GM23248 (cell line): ENCODE data around the gene METTL22.

Experiments used
- EZH2 ChIP-seq: fragments of 200-600 bp; sonication (generic); IDR thresholded peaks from 2 replicates; pipeline ENCODE4 v1.6.1; 2018; ENCODE audit warnings: antibody characterized with exemption, mild to moderate bottlenecking; ENCODE audit not compliant: insufficient read depth, poor library complexity, severe bottlenecking
- EZH2phosphoT487 ChIP-seq: fragments of 200-600 bp; sonication (generic); IDR thresholded peaks from 2 replicates; pipeline ENCODE4 v1.6.1; 2018; ENCODE audit warnings: antibody characterized with exemption, moderate library complexity, mild to moderate bottlenecking, low read depth; ENCODE audit not compliant: insufficient read depth

DNA sequence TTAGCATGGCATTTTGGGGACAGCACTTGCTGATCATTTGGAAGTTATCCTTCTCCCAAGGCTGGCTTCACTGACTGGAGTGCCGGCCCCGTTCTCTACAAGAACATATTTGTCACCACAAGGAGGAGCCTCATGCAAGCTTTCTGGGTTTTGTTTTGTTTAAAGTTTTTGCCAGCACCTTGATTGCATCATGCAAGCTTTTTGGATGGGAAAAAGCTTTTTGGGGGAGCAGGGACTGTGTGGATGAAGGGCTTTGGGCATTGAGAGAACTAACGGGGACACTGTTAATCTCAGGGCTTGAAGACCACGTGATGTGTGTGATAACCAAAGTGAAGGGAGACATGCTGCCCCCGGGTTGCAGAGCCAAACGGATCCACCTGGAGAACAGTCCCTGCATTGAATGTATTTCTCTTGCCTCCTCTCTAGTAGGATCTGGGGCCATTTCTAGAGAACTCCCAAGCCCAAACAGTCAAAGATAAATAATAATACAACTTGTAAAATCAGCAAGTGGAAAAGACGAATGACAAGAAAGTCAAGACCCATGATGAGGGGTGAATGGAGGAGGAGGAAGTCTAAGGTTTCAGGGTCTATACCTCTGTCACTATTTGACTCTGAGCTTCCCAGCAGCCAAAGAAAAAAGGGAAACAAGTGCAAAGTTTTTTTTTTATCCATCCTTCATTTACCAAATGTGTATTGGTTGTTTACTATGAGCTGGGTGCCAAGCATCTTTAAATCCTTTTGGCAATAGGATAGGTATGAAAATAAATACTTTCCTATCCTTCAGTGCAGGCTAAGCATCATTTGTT, 48.4 kb upstream of the METTL22 start:
- TF ChIP-seq EZH2phosphoT487, result no peak
- TF ChIP-seq EZH2, result no peak
